T-helper 17 cell (primary cell): ENCODE data around the gene LHPP. TPM values are rescaled to one million over a fixed set of nuclear protein-coding genes. Genes with fewer than 3 reads are reported as not detected.
"Not testable (repeated sequence)": the region's sequence is repeated elsewhere in the genome, so short reads cannot be mapped to it uniquely, and the experiment has no call there.

Experiments
- ATAC-seq: fragments of 150-1000 bp; cut with Tn5 transposase; 2 replicates; pipeline ENCODE4 v1.10.0; 2021; ENCODE audit warnings: mild to moderate bottlenecking, moderate library complexity
- DNase-seq, 3 donors: peaks; one replicate each; pipeline versions ENCODE4 v3.0.0 to v3.0.0-alpha.2; 2020 to 2021
- H3K9me3 ChIP-seq: one replicate; pipeline ENCODE4 v1.7.0; 2013; ENCODE audit warnings: low read length, mild to moderate bottlenecking; ENCODE audit not compliant: control insufficient read depth, poor library complexity, severe bottlenecking
- H3K27ac Mint-ChIP-seq: one replicate; pipeline ENCODE4 v1.8.0; 2022; ENCODE audit warnings: mild to moderate bottlenecking, moderate library complexity, mixed read lengths
- H3K27me3 Mint-ChIP-seq: one replicate; pipeline ENCODE4 v1.8.0; 2022; ENCODE audit warnings: mixed read lengths
- H3K36me3 Mint-ChIP-seq: one replicate; pipeline ENCODE4 v1.8.0; 2022; ENCODE audit warnings: low read depth, mixed read lengths
- H3K4me1 Mint-ChIP-seq: one replicate; pipeline ENCODE4 v1.8.0; 2022; ENCODE audit warnings: mild to moderate bottlenecking, mixed read lengths
- H3K4me3 Mint-ChIP-seq: one replicate; pipeline ENCODE4 v1.8.0; 2022; ENCODE audit warnings: mild to moderate bottlenecking, moderate library complexity, mixed read lengths
- total RNA-seq, 4 donors: library from RNA in 2 of 4; stranded (reverse) in 2 of 4; gene quantifications; one replicate each; pipeline ENCODE4 v1.2.3 and lab custom pipeline; 2022 to 2026

LHPP gene
- total RNA-seq, 2 donors from 2014 or later: 19.9 to 21.1 TPM

DNA sequence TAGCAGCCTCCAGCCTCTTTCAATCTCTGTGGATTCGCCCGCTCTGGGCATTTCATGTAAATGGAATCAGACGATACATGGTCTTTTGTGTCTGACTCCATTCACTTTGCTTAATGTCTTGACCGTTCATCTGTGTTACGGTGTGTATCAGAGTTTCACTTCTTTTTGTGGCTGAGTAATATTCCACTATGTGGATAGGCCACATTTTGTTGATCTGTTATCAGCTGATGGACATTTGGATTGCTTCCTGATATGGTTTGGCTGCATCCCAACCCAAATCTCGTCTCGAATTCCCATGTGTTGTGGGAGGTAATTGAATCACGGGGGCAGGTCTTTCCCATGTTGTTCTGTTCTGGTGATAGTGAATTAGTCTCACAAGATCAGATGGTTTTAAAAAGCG is 109.0 kb downstream of the LHPP start:
- ATAC-seq (no peak), DNase-seq (no peak)
- no peak overlapping the region for H3K4me3 Mint-ChIP-seq
- H3K36me3 Mint-ChIP-seq: no peaks in the 10 kb centered on the region
- no peaks in the 10 kb centered on the region for H3K9me3 ChIP-seq
- H3K4me1 Mint-ChIP-seq: no peaks in the 10 kb centered on the region
- no peaks in the 10 kb centered on the region for H3K27me3 Mint-ChIP-seq
- no peak overlapping the region for H3K27ac Mint-ChIP-seq

DNA sequence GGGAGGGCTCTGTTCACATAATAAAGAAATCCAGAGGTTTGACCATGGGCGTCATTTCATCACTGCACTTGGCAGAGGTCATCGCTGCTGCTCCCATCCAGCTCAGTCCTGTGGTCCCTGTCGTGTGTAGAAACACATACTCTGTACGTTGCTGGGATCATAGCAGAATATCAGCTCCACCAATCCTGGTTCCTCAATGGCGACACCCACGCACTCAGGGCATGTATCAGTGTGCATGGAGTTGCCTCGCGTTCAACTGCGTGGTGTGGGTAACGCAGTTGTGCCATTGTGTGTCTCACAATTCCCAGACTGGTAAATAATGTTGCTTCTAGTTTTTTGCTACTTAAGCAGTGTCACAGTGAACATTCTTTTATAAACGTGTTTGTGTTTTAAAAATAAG is 111.1 kb downstream of the LHPP start:
- ATAC-seq: no peak
- no peak for DNase-seq
- Mint-ChIP-seq H3K36me3 (no peaks in the 10 kb centered on the region), H3K27ac (no peak overlapping the region), H3K27me3 (no peaks in the 10 kb centered on the region), H3K4me1 (peaks cover 2% of the 10 kb centered on the region), H3K4me3 (no peak overlapping the region)
- no peaks in the 10 kb centered on the region for H3K9me3 ChIP-seq

DNA sequence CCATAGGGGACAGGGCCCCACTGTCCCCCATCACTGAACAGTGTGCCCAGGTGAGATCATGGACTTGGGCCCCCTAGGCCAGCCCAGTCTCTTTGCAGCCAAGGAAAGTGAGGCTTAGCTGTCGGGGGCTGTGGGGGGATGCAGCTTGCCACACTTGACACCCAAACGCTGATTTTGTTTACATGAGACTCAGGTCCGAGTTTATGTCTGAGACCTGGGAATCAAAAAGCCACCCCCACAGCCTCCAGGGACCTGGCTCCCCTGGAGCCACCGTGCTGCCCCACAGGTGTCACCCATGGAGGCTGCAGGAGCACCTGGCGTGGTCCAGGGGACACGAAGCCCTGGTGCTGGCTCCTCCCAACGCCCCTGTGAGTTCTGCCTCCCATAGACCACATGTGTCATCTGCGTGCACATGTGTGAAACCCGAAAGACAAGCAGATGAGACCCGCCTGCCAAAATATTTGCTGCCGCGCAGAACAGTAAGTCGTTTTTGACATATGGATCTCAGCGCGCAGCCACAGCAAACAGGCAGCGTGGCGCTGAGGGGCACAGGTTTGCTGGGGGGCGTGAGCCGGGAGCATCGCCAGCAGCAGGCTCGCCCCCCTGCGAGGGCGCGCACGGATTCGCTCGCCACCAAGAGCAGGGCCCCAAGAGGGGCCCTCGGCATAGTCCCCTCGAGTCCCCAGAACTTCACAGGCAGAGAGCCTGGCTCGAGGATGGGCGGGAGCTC is 112.3 kb downstream of the LHPP start:
- ATAC-seq (no peak), DNase-seq (no peak)
- Mint-ChIP-seq H3K27ac (no peak overlapping the region), H3K27me3 (no peaks in the 10 kb centered on the region), H3K4me1 (peaks cover 5% of the 10 kb centered on the region), H3K36me3 (no peaks in the 10 kb centered on the region), H3K4me3 (no peak overlapping the region)
- H3K9me3 ChIP-seq: no peaks in the 10 kb centered on the region

DNA sequence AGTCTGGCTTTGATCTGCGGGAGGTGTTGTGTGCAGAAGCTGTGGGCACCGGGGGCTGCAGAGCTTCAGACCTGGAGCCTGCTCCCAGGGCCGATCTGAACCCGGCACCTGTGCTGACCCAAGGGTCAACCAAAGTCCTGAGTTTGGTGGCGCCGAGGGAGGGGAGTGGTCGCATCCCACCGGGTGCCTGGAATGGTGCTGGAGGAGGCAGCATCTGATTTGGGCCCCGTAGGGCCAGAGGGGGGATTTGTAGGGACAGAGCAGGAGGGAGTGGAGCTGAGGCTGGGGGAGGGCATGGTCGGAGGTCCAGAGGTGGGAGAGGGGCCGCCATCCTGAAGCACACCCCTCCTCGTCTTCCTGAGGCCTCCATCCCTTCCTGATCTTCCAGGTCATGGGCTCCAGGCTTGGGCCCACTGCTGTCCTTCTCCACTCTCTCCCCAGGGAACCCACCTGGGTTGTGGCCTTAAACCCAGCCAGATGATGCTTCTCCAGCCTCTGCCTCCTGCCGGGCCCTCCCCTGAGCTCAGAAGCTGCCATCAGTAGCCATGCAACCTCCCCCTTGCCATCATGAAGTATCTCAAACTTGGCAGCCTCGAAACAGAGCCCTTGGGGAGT is 112.9 kb downstream of the LHPP start:
- Mint-ChIP-seq H3K27ac (no peak overlapping the region), H3K4me3 (no peak overlapping the region)
- no peak for ATAC-seq

DNA sequence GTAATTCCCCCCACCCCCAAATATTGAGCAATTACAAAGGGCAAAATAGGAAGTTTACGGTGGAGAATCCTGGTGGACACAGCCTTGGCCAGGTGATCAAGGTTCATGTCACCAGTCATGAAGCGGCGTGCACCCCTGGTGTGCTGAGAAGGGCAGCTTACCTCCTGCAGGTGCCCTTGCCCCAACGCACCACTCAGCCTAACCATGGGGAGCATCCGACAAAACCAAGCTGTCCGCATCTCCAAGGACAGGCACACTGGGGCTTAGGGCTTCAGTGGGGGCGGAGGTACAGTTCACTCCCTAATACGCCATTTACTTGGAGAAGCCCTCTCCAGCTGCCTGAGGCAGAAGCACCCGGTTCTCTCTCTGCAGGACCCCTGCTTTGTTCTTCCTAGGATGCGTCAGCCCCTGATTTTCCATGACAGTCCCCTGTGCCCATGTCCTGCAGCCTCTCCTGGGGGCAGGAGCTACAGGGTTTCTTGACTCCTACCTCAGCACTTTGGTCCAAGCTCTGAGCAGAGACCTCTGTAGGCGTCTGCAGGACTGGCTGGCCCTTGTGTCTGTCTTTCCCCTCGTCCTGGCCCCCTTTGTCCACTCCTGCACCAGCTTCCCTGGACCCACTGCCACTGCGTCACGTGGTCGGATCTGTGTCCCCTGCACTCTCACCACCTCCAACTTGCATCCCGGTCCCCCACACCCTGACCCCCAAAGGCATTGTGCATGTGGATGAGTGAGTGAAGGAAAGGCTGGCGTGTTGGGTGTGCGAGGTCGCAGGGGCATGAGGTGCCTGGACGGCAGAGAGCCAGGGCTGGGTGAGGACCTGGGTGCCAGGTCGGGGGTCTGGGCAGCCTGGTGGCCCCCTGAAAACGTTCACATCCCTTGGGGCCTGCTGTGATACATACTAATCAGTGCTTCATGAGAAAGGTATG is 113.7 kb downstream of the LHPP start:
- peaks cover 5% of the 10 kb centered on the region for H3K4me1 Mint-ChIP-seq
- no peak overlapping the region for H3K4me3 Mint-ChIP-seq
- H3K27ac Mint-ChIP-seq: no peak overlapping the region
- no peaks in the 10 kb centered on the region for H3K36me3 Mint-ChIP-seq
- ATAC-seq (no peak), DNase-seq (no peak)
- H3K9me3 ChIP-seq: no peaks in the 10 kb centered on the region
- H3K27me3 Mint-ChIP-seq: no peaks in the 10 kb centered on the region

More for the DNA sequence above, 112.9 kb downstream of the LHPP start:
- Mint-ChIP-seq H3K36me3 (no peaks in the 10 kb centered on the region), H3K27me3 (no peaks in the 10 kb centered on the region), H3K4me1 (peaks cover 5% of the 10 kb centered on the region)
- peak in 1 of 3 donors; percentile 0 for DNase-seq
- no peaks in the 10 kb centered on the region for H3K9me3 ChIP-seq

DNA sequence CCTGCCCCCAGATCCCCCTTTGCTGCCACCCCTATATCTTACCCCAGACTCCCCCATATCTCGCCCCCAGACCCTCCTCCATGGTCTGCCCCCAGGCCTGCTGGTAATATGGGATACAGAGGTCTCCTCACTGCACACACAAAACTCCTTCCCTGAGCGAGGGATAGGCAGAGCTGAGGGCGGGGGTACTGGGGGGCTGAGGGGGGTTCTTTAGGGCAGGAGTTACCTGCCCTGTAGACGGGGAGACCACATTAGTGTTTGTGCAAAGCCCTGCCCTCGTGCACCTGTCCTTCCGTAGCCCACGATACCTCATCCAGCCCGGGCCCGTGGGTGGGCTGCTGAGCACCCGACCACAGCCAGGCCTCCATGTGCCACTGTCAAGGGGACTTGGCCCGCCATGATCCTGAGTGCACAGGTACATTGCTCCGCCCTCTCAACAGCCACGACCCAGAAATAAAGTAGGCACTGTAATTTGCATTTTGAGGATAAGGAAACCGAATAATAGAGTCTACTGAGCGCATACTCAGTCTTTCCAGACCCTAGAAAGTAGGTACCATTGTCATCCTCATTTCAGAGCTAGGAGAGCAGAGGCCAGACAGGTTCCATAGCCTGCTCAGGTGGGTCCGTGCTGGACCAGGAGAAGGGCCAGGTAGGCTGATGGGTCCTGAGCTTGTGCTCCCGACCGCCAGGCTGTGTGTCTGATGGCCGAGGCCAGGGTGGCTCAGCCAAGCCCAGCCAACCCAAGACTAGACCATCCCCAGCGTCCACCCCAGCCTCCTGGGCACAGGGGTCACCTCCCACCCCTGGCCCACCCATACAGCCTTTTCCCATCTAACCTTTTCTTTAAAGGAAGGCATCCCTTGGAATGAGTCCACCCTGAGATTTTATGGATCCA is 115.2 kb downstream of the LHPP start:
- Mint-ChIP-seq H3K36me3 (no peaks in the 10 kb centered on the region), H3K4me3 (no peak overlapping the region), H3K27me3 (no peaks in the 10 kb centered on the region), H3K4me1 (peaks cover 5% of the 10 kb centered on the region), H3K27ac (no peak overlapping the region)
- H3K9me3 ChIP-seq: no peaks in the 10 kb centered on the region
- no peak for ATAC-seq
- DNase-seq: no peak

DNA sequence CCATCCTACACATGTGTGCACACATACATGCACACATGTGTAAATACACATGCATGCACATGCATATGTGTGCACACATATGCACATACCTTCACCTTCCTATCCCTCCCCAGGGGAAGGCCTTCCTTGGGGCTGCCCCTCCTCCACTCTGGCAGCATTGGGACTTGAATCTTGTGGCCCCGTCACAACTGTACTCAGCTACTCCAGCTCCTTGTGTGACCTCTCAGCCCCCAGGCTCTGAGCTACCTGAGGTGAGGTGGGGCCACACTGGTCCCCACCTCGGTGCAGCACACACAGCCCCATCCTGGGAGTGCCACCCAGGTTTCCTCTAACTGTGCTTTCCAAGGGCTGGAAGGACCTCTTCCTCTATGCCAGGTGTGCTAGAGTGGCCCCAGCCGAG is 116.0 kb downstream of the LHPP start:
- no peaks in the 10 kb centered on the region for H3K27me3 Mint-ChIP-seq
- peaks cover 5% of the 10 kb centered on the region for H3K4me1 Mint-ChIP-seq
- ATAC-seq (no peak), DNase-seq (peak in 1 of 3 donors; percentile 4)
- peak overlapping the region; percentile 10 for H3K4me3 Mint-ChIP-seq
- H3K9me3 ChIP-seq: no peaks in the 10 kb centered on the region
- no peaks in the 10 kb centered on the region for H3K36me3 Mint-ChIP-seq
- H3K27ac Mint-ChIP-seq: no peak overlapping the region

DNA sequence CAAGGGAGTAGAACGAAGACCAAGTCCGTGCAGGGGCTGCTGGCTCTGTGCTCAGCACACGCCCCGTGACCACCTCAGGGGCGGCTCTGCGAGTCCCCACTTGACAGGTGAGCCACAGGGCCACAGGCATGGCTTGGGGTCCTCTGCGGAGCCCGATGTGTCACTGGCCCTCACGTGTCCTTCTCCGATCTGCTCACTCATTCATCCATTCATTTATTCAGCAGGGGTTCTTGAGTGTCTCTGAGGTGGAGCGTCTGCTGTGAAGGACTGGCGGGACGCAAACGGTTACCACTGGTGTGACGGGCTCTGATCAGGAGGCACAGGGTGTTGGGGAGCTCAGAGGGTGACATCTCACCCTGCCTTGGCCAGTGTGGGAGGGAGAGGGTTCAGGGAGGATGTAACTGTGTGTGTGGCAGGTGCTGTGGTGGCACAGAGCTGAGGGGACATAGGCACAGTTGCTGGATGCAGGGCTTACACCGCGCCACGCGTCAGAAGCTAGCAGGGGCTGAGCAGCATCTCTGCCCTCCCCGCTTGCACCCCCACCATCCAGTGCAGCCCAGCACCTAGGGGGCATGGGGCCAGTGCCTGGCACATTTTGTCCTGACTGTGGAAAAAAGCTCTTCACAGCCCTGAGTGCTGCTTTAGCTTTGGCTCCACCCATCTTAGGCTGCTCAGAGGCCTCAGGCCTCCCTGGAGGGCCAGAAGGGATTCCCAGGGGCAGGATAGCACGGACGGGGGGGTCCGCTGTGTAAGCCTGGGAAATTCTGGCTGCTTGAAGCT is 116.8 kb downstream of the LHPP start:
- no peaks in the 10 kb centered on the region for H3K9me3 ChIP-seq
- Mint-ChIP-seq H3K4me1 (peaks cover 5% of the 10 kb centered on the region), H3K4me3 (no peak overlapping the region), H3K27me3 (no peaks in the 10 kb centered on the region), H3K27ac (no peak overlapping the region), H3K36me3 (no peaks in the 10 kb centered on the region)
- ATAC-seq (no peak), DNase-seq (peak in 1 of 3 donors; percentile 7)

DNA sequence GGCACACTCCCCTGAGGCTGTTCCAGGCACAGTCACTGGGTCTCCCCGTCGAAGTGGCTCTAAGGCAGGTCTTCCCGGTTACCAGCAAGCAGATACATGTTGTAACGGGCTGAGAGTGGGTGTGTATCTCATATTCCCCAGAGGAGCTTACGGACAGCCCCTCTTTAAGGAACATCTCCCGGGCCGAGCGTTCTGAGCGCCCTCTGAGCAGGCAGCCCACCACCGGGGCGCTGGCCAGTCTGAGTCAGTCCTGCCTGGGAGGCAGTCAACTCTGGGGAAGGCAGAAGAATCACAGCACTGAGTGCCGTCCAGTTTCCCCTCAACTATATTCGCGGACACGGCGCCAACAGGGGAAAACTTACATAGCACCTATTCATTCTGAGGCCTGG is 117.4 kb downstream of the LHPP start:
- Mint-ChIP-seq H3K36me3 (no peaks in the 10 kb centered on the region), H3K4me1 (peaks cover 5% of the 10 kb centered on the region), H3K27me3 (no peaks in the 10 kb centered on the region), H3K27ac (no peak overlapping the region), H3K4me3 (no peak overlapping the region)
- DNase-seq (peak in 1 of 3 donors; percentile 0), ATAC-seq (no peak)
- no peaks in the 10 kb centered on the region for H3K9me3 ChIP-seq

DNA sequence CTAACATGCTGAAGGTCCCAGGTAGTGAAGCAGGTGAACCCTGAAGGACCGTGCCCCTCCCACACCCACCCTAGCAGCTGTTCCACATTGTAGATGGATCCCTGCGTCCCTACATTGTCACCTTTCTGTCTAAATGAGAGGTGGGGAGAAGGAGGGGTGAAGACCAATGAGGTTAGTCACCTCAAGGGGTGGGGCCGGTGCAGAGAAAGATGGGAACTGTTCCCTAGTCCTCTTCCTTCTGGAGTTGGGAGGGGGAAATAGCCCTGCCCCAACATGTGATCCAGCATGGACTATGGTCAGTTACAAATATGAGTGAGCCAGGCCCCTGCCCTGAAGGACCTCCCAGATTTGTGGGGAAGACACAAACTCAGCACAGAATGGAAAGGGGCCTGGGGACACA is 124.5 kb downstream of the LHPP start:
- no peaks in the 10 kb centered on the region for H3K9me3 ChIP-seq
- no peak for DNase-seq
- H3K36me3 Mint-ChIP-seq: no peaks in the 10 kb centered on the region
- no peaks in the 10 kb centered on the region for H3K27me3 Mint-ChIP-seq
- peak overlapping the region; percentile 24 for H3K27ac Mint-ChIP-seq
- no peak for ATAC-seq
- H3K4me1 Mint-ChIP-seq: peaks cover 2% of the 10 kb centered on the region
- H3K4me3 Mint-ChIP-seq: no peak overlapping the region

DNA sequence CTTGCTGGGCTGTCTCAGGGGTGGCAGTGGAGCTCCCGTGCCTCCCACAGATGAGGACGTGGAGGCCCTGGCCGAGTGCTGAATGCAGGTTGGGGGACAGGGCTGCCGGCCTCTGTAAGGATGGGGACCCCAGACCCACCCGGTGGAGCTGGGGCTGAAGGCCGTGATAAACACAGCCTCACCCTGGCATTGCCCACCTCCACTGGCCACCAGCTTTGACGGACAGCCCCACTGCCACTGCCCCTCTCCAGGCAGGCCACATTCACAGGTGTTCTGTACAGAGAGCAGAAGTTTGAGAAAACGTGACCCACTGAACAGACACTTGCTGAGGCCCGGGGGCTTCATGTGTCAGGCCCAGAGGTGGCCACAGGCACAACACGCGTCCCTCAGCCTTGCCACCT is 126.2 kb downstream of the LHPP start:
- Mint-ChIP-seq H3K4me3 (no peak overlapping the region), H3K27me3 (no peaks in the 10 kb centered on the region), H3K36me3 (no peaks in the 10 kb centered on the region), H3K4me1 (peaks cover 2% of the 10 kb centered on the region), H3K27ac (no peak overlapping the region)
- no peaks in the 10 kb centered on the region for H3K9me3 ChIP-seq
- ATAC-seq (no peak), DNase-seq (no peak)

DNA sequence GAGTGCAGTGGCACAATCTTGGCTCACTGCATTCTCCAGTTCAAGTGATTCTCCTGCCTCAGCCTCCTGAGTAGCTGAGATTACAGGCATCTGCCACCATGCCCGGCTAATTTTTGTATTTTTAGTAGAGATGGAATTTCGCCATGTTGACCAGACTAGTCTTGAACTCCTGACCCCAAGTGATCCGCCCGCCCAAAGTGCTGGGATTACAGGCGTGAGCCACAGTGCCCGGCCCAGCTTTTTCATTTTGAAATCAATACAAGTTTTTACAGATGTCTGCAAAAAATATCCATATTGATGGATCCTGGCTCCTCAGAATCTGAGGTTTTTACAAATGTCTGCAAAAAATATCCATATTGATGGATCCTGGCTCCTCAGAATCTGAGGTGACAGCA is 126.7 kb downstream of the LHPP start:
- not testable (repeated sequence) for H3K4me1 Mint-ChIP-seq, DNase-seq, H3K9me3 ChIP-seq, ATAC-seq, H3K4me3 Mint-ChIP-seq, H3K27ac Mint-ChIP-seq, H3K36me3 Mint-ChIP-seq, H3K27me3 Mint-ChIP-seq
